ENCODE data around the gene JOSD2. TPM values are rescaled to one million over a fixed set of nuclear protein-coding genes. Genes with fewer than 3 reads are reported as not detected.

Gene JOSD2
- total RNA-seq, 4 donors from 2014 or later: 1.8 to 22.8 (median 5.5) TPM

Other genes starting within 250 kb of the JOSD2 start
- 1 to 10 TPM in 1 of 4 donors, under 1 TPM in 2, not detected in 1; 0.26 to 2.4 (median 0.85) TPM for gene KCNC3, start 181.8 kb downstream of the JOSD2 start, total RNA-seq
- gene NAPSA, start 145.6 kb downstream of the JOSD2 start, total RNA-seq: 1 to 10 TPM in 2 of 4 donors, not detected in 2; 1.4 to 1.5 TPM
- 100 to 1,000 TPM in 1 of 4 donors, 10 to 100 TPM in 3; 45.3 to 115 (median 61.4) TPM for gene NR1H2, start 134.7 kb downstream of the JOSD2 start, total RNA-seq
- gene POLD1, start 126.8 kb downstream of the JOSD2 start, total RNA-seq: 10 to 100 TPM; 10.6 to 47.9 (median 24.0) TPM
- gene SPIB, start 92.3 kb downstream of the JOSD2 start, total RNA-seq: 1 to 10 TPM in 1 of 4 donors, under 1 TPM in 1, not detected in 2; under 0.01 to 2.1 TPM
- under 1 TPM in 2 of 4 donors, not detected in 2; 0.24 to 0.28 TPM for gene MYBPC2, start 78.3 kb downstream of the JOSD2 start, total RNA-seq
- 100 to 1,000 TPM in 1 of 4 donors, 10 to 100 TPM in 3; 30.5 to 121 (median 45.8) TPM for gene EMC10, start 34.7 kb downstream of the JOSD2 start, total RNA-seq
- gene GARIN5A, start 34.3 kb downstream of the JOSD2 start, total RNA-seq: 1 to 10 TPM in 2 of 4 donors, under 1 TPM in 1, not detected in 1; 0.62 to 5.4 (median 1.8) TPM
- gene ASPDH, start 2.7 kb upstream of the JOSD2 start, total RNA-seq: not detected
- 10 to 100 TPM in 2 of 4 donors, 1 to 10 TPM in 2; 2.4 to 38.0 (median 13.2) TPM for gene LRRC4B, start 57.2 kb upstream of the JOSD2 start, total RNA-seq
- under 1 TPM in 1 of 4 donors, not detected in 3; 0.14 TPM for gene SYT3, start 128.7 kb upstream of the JOSD2 start, total RNA-seq
- not detected for gene C19orf81, start 138.3 kb upstream of the JOSD2 start, total RNA-seq
- gene SHANK1, start 208.6 kb upstream of the JOSD2 start, total RNA-seq: 1 to 10 TPM in 2 of 4 donors, not detected in 2; 4.0 to 6.5 TPM
- gene CLEC11A, start 212.2 kb upstream of the JOSD2 start, total RNA-seq: 100 to 1,000 TPM in 1 of 4 donors, 10 to 100 TPM in 1, 1 to 10 TPM in 2; 1.5 to 105 (median 10.9) TPM